Activated CD4-positive, alpha-beta T cell treated with anti-CD3 and anti-CD28 coated beads, Interleukin-2, amount 50 U/mL, for 48 hours (primary cell): ENCODE data around the gene PCOLCE2.

Experiments used
- DNase-seq, 2 experiments: peaks; one replicate each; pipeline ENCODE4 v3.0.0-alpha.2; 2020

PCOLCE2 gene

GRCh38 chr3:142888481-142889211 lies at the start of gene PCOLCE2:
Gene PCOLCE2, minus strand, starts transcription at chr3:142889083. Its CDS starts 187 bp downstream, at chr3:142888896.
- peak; percentile 19 to 30 for DNase-seq

- DNase-seq, result no peak
These were observed 47.1 kb upstream of the PCOLCE2 start for GRCh38 chr3:142935963-142936362.

GRCh38 chr3:142934887-142935269 lies 46.0 kb upstream of the PCOLCE2 start:
- DNase-seq, result no peak

GRCh38 chr3:142934128-142934886 lies 45.4 kb upstream of the PCOLCE2 start:
- DNase-seq, result no peak

GRCh38 chr3:142931222-142931621 lies 42.3 kb upstream of the PCOLCE2 start:
- peak in 1 of 2 experiments; percentile 22 for DNase-seq

- DNase-seq, result no peak
These were observed 41.6 kb upstream of the PCOLCE2 start for GRCh38 chr3:142930463-142930862.

- DNase-seq, result no peak
These were observed 41.0 kb upstream of the PCOLCE2 start for GRCh38 chr3:142929890-142930289.

GRCh38 chr3:142929109-142929508 lies 40.2 kb upstream of the PCOLCE2 start:
- peak; percentile 45 to 60 for DNase-seq

GRCh38 chr3:142926368-142926944 lies 37.6 kb upstream of the PCOLCE2 start:
- DNase-seq, result no peak

- no peak for DNase-seq
These were observed 36.3 kb upstream of the PCOLCE2 start for GRCh38 chr3:142925140-142925539.

GRCh38 chr3:142923694-142924093 lies 34.8 kb upstream of the PCOLCE2 start:
- no peak for DNase-seq

GRCh38 chr3:142916605-142917004 lies 27.7 kb upstream of the PCOLCE2 start:
- DNase-seq, result no peak

- no peak for DNase-seq
These were observed 26.8 kb upstream of the PCOLCE2 start for GRCh38 chr3:142915636-142916035.

GRCh38 chr3:142914286-142914811 lies 25.5 kb upstream of the PCOLCE2 start:
- DNase-seq, result no peak

GRCh38 chr3:142913432-142913831 lies 24.5 kb upstream of the PCOLCE2 start:
- DNase-seq, result no peak

- no peak for DNase-seq
These were observed 23.7 kb upstream of the PCOLCE2 start for GRCh38 chr3:142912402-142913172.

- DNase-seq, result no peak
These were observed 21.4 kb upstream of the PCOLCE2 start for GRCh38 chr3:142910280-142910679.

- DNase-seq, result no peak
These were observed 20.4 kb upstream of the PCOLCE2 start for GRCh38 chr3:142909282-142909681.

GRCh38 chr3:142907996-142908395 lies 19.1 kb upstream of the PCOLCE2 start:
- DNase-seq, result no peak

- no peak for DNase-seq
These were observed 16.0 kb upstream of the PCOLCE2 start for GRCh38 chr3:142904639-142905436.

- no peak for DNase-seq
These were observed 13.5 kb upstream of the PCOLCE2 start for GRCh38 chr3:142902356-142902755.
